Upper lobe of right lung (tissue), 1 donor: Measurements from ENCODE around the gene ASB8. TPM values are rescaled to one million over a fixed set of nuclear protein-coding genes. Genes with fewer than 3 reads are reported as not detected.

ENCODE experiments used
- ATAC-seq: fragments of 200-7000 bp; cut with Tn5 transposase; one replicate; pipeline ENCODE4 v1.9.1; 2020; ENCODE audit warnings: mild to moderate bottlenecking, moderate library complexity
- DNase-seq: peaks from one replicate; pipeline ENCODE4 v3.0.0-alpha.2; 2020
- H3K27ac ChIP-seq: fragments of 200-600 bp; one replicate; pipeline ENCODE4 v1.8.0; 2022
- H3K27me3 ChIP-seq: fragments of 200-600 bp; one replicate; pipeline ENCODE4 v1.8.0; 2022; ENCODE audit warnings: mild to moderate bottlenecking
- H3K36me3 ChIP-seq: fragments of 200-600 bp; one replicate; pipeline ENCODE4 v1.8.0; 2022
- H3K4me1 ChIP-seq: fragments of 200-600 bp; one replicate; pipeline ENCODE4 v1.8.0; 2022
- H3K4me3 ChIP-seq: fragments of 200-600 bp; one replicate; pipeline ENCODE4 v1.8.0; 2022; ENCODE audit warnings: mild to moderate bottlenecking
- H3K9me3 ChIP-seq: fragments of 200-600 bp; one replicate; pipeline ENCODE4 v1.8.0; 2022
- CTCF ChIP-seq: fragments of 200-600 bp; IDR thresholded peaks from one replicate; pipeline ENCODE4 v1.8.0; 2022; ENCODE audit warnings: antibody characterized with exemption
- intact Hi-C: fragments of 100-400 bp; cut with DNase I; formaldehyde crosslinking; loops from one replicate; pipeline ENCODE4 v1.11.0; 2022
- total RNA-seq: library from RNA; stranded (reverse); fragmentation: NEBNext Ultra II Directional; extraction: Animal tissue kit (Norgen Biotek cat#: 25700); gene quantifications from one replicate; pipeline ENCODE4 v1.2.1, GENCODE V29; 2021
- donor health status: DM: no; HTN: yes; CAD: no; lungs with severe emphysema.

ASB8 gene
- total RNA-seq, 1 donor from 2014 or later: 34.5 TPM

GRCh38 chr12:48194799-48195201 lies 37.5 kb upstream of the ASB8 start:
- no peak overlapping the region for H3K4me3 ChIP-seq
- no peaks in the 10 kb centered on the region for H3K27me3 ChIP-seq
- intact Hi-C loops: no loop called here
- no peaks in the 10 kb centered on the region for H3K9me3 ChIP-seq
- no peak for ATAC-seq
- H3K27ac ChIP-seq: no peak overlapping the region
- DNase-seq: no peak
- H3K36me3 ChIP-seq: no peaks in the 10 kb centered on the region
- H3K4me1 ChIP-seq: peaks cover 22% of the 10 kb centered on the region
- no peak for TF ChIP-seq CTCF

- Histone ChIP-seq H3K4me3 (no peak overlapping the region), H3K36me3 (no peaks in the 10 kb centered on the region), H3K4me1 (peaks cover 11% of the 10 kb centered on the region), H3K27ac (no peak overlapping the region), H3K27me3 (no peaks in the 10 kb centered on the region), H3K9me3 (no peaks in the 10 kb centered on the region)
- DNase-seq: no peak
- no peak for TF ChIP-seq CTCF
- intact Hi-C loops: no loop called here
- no peak for ATAC-seq
Observed at GRCh38 chr12:48193623-48194022, 36.3 kb upstream of the ASB8 start.

DNA sequence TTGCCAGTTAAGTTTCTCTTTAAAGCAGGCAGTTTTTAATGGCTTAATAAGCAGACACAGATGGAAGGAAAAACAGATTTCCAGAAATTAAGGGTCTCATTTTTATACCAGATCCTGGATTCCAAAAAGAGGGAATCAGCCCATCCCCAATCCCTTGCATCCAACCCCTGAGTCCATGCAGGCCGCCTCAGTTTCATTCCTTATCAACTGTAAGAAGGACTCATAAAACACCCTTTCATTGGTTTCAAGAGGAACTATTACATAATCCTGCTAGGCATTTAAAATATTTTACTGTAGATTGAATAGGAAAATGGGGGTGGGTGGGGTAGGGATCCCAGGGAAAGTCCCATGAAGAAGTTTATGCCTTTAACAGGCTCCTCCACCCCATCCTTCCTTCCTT lies 35.5 kb upstream of the ASB8 start:
- intact Hi-C loops: no loop called here
- no peak overlapping the region for H3K27ac ChIP-seq
- ATAC-seq: no peak

DNA sequence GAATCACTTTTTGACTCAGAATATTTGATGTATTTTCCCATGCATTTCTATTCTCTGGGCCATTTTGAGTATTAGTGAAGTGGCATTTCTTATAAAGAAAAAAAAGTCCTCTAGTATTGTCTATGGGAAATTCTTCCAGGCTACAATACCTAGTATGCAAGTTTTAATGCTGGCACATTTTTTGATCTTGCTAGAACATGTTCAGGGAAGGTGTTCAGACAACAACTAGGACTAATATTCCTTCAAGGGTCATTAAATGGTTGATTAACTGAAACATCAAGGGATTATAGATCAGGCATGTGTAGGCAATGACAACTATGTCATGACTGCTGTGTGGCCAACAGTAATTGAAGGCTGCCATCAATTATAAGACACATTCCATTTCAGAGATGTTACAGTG lies 33.8 kb upstream of the ASB8 start:
- DNase-seq: no peak
- ATAC-seq: no peak
- intact Hi-C loops: no loop called here
- TF ChIP-seq CTCF: no peak
- Histone ChIP-seq H3K4me3 (no peak overlapping the region), H3K36me3 (no peaks in the 10 kb centered on the region), H3K27ac (no peak overlapping the region), H3K9me3 (no peaks in the 10 kb centered on the region), H3K4me1 (peaks cover 5% of the 10 kb centered on the region), H3K27me3 (no peaks in the 10 kb centered on the region)

More for the DNA sequence above, 35.5 kb upstream of the ASB8 start:
- Histone ChIP-seq H3K9me3 (no peaks in the 10 kb centered on the region), H3K4me1 (peaks cover 11% of the 10 kb centered on the region), H3K4me3 (no peak overlapping the region), H3K36me3 (no peaks in the 10 kb centered on the region), H3K27me3 (no peaks in the 10 kb centered on the region)
- TF ChIP-seq CTCF: no peak
- DNase-seq: no peak

DNA sequence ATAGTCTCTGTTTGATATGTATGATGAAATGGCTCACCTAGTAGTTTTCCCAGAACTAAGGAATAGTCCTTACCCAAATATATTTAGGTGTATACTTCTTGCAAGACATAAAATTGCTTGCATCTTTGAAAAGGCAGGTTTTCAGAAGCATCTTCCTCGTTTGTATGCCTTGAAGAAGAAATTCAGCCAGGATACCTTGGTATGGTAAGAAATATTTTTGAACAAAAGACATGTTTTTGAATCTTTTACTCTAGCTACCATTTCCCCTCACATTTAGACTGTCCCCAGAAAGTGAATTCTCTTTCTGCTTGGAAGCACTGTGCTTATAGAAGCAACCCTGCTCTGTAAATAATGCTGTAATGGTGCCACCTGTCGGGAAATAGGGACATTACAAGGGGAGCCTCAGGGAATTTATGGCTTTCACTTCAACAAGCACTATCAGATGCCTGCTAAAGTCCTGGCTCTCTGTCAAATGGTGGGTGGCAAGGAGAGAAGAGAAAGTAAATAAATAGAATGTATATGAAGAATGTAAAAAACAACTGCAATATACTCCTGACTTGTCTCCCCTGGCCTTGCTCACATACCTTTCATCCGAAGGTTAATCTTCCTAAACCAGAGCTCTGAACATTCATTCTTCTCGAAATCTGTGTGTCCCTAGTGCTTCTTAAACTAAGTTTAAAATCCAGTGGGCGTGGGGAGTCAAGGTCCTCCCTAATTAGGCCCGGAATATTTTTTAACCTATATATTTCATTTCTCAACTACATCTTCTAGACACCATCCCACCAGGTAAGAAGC lies 32.2 kb upstream of the ASB8 start:
- Histone ChIP-seq H3K9me3 (no peaks in the 10 kb centered on the region), H3K4me3 (no peak overlapping the region), H3K27me3 (peaks cover 10% of the 10 kb centered on the region), H3K36me3 (no peaks in the 10 kb centered on the region), H3K4me1 (peaks cover 5% of the 10 kb centered on the region), H3K27ac (no peak overlapping the region)
- DNase-seq (no peak), ATAC-seq (peak; percentile 91)
- TF ChIP-seq CTCF: peak; percentile 93
- intact Hi-C loops: no loop called here
